Spinal cord (tissue), 10 donors: ENCODE results near the gene EPHB4. TPM values are rescaled to one million over a fixed set of nuclear protein-coding genes. Genes with fewer than 3 reads are reported as not detected.
A peak's percentile ranks its signal among the peaks of the same experiment; 100 is the strongest.

Experiments
- DNase-seq, 6 donors: peaks; one replicate each; pipeline versions ENCODE4 v3.0.0 to v3.0.0-alpha.2; 2013 to 2015; ENCODE audit warnings: low spot score in 6 of 6, low read depth in 4 of 6
- H3K27ac ChIP-seq: one replicate; pipeline ENCODE4 v1.5.1; 2013; ENCODE audit warnings: low read depth, low read length, control low read depth
- H3K27me3 ChIP-seq: one replicate; pipeline ENCODE4 v1.6.1; 2013; ENCODE audit warnings: low read length; ENCODE audit not compliant: control insufficient read depth, insufficient read depth
- H3K36me3 ChIP-seq: one replicate; pipeline ENCODE4 v1.6.1; 2013; ENCODE audit warnings: low read length; ENCODE audit not compliant: control insufficient read depth, insufficient read depth
- H3K4me1 ChIP-seq: one replicate; pipeline ENCODE4 v1.6.1; 2013; ENCODE audit warnings: low read length; ENCODE audit not compliant: control insufficient read depth, insufficient read depth
- H3K4me3 ChIP-seq: one replicate; pipeline ENCODE4 v1.5.1; 2013; ENCODE audit warnings: low read depth, low read length, control low read depth
- H3K9me3 ChIP-seq: one replicate; pipeline ENCODE4 v1.6.1; 2013; ENCODE audit warnings: low read length; ENCODE audit not compliant: control insufficient read depth, insufficient read depth
- WGBS: methylation state at CpG from one replicate; pipeline ENCODE4 v1.1.5; 2013; ENCODE audit warnings: missing lambda C conversion rate; ENCODE audit not compliant: insufficient coverage; 5-methylcytosine and 5-hydroxymethylcytosine counted together
- polyA plus RNA-seq, 2 donors: library from polyadenylated mRNA; unstranded; fragments of 120-200 nt; gene quantifications; one replicate each; pipeline ENCODE4 v1.2.1, GENCODE V29; 2013; ENCODE audit not compliant: insufficient read length in 2 of 2
- total RNA-seq, 2 donors: library from RNA; depleted of rRNA in 1 of 2; stranded (reverse); fragments of 120-200 nt in 1 of 2; fragments of >200 nt in 1 of 2; gene quantifications; one replicate each; pipeline versions ENCODE4 v1.2.3 to v1.2.4, GENCODE V29; 2013 to 2014
- donor health status: healthy.

EPHB4 gene
- total and polyA plus RNA-seq, 4 donors: 16.2 to 52.1 (median 21.2) TPM

- Histone ChIP-seq H3K4me3 (no peak overlapping the region), H3K4me1 (peaks cover 22% of the 10 kb centered on the region), H3K9me3 (no peaks in the 10 kb centered on the region), H3K27me3 (no peaks in the 10 kb centered on the region), H3K36me3 (peaks cover 3% of the 10 kb centered on the region), H3K27ac (peak overlapping the region; percentile 92)
- peak in 2 of 6 donors; percentile 24 to 48 for DNase-seq
- 18% methylated on average over 12 of the region's 17 CpGs for WGBS
Observed at GRCh38 chr7:100835903-100836811, 8.8 kb upstream of the EPHB4 start.

DNA sequence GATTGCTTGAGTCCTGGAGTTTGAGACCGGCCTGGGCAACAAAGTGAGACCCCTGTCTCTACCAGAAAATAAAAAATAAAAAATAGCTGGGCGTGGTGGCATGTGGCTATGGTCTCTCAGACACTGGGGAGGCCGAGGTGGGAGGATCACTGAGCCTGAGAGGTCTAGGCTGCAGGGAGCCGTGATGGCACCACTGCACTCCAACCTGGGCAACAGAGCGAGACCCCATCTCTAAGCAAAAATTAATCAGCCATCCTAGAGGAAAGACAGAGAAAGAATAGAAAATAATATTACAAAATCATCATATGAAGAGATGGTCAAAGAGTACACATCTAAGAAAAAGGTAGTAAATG lies 4.9 kb upstream of the EPHB4 start:
- H3K27ac ChIP-seq: no peak overlapping the region
- no peak overlapping the region for H3K4me3 ChIP-seq
- peaks cover 35% of the 10 kb centered on the region for H3K4me1 ChIP-seq
- H3K27me3 ChIP-seq: peaks cover 21% of the 10 kb centered on the region
- 100% methylated on average over 2 of the region's 5 CpGs for WGBS
- peaks cover 5% of the 10 kb centered on the region for H3K36me3 ChIP-seq
- no peak for DNase-seq
- no peaks in the 10 kb centered on the region for H3K9me3 ChIP-seq

DNA sequence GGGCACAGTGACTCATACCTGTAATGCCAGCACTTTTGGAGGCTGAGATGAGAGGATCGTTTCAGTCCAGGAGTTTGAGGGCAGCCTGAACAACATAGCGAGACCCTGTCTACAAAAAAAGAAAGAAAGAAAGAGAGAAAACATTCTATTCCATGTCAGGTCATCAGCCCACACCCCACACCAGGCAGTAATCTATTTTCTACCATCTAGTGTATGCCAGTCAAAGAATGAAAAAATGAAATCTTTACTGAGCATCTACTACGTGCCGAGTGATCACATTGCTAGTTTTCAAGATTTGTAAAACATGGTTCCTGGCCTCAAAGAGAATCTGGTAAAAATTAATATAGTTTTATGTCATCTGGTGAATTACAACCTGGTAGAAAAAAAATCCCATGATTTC lies 3.1 kb upstream of the EPHB4 start:
- Histone ChIP-seq H3K27ac (no peak overlapping the region), H3K27me3 (peaks cover 29% of the 10 kb centered on the region), H3K4me3 (no peak overlapping the region), H3K4me1 (peaks cover 33% of the 10 kb centered on the region), H3K9me3 (no peaks in the 10 kb centered on the region), H3K36me3 (peaks cover 2% of the 10 kb centered on the region)
- no peak for DNase-seq
- no CpG with 5 or more reads among the region's 4 CpGs for WGBS

DNA sequence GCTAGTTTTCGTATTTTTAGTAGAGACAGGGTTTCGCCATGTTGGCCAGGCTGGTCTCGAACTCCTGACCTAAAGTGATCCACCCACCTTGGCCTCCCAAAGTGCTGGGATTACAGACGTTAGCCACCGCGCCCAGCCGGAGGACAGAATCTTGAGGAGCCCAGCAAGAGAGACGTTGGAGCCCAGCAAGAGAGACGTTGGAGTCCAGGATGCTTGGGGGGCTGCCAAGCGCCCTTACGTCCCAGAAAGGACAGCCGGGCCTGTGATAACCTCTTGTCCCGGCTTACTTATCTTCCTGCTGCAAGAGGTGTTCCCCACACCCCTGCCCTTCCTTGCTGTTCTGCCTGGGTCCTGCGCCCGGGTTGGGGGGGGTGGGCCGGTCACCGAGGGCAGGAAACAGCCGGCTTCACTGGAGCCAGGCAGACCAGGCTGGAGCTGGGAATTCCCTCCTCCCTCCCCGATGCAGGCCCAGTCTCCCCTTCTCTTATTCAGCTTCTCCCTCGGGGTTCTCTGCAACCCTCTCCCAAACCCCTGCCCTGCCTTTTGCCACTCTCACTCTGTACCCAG lies 1.9 kb upstream of the EPHB4 start:
- no peaks in the 10 kb centered on the region for H3K9me3 ChIP-seq
- H3K4me1 ChIP-seq: peaks cover 42% of the 10 kb centered on the region
- no peak overlapping the region for H3K27ac ChIP-seq
- no peak for DNase-seq
- 66% methylated on average over 20 of the region's 20 CpGs for WGBS
- H3K27me3 ChIP-seq: peaks cover 29% of the 10 kb centered on the region
- H3K36me3 ChIP-seq: peaks cover 4% of the 10 kb centered on the region
- H3K4me3 ChIP-seq: no peak overlapping the region

GRCh38 chr7:100826514-100827329 lies 601 bp downstream of the EPHB4 start:
- Histone ChIP-seq H3K27ac (peak overlapping the region; percentile 76), H3K36me3 (peaks cover 26% of the 10 kb centered on the region), H3K27me3 (peaks cover 29% of the 10 kb centered on the region), H3K4me1 (peaks cover 42% of the 10 kb centered on the region), H3K4me3 (peak overlapping the region; percentile 76), H3K9me3 (no peaks in the 10 kb centered on the region)
- WGBS: under 1% methylated on average over 51 of the region's 71 CpGs
- DNase-seq: peak in 1 of 6 donors; percentile 41

DNA sequence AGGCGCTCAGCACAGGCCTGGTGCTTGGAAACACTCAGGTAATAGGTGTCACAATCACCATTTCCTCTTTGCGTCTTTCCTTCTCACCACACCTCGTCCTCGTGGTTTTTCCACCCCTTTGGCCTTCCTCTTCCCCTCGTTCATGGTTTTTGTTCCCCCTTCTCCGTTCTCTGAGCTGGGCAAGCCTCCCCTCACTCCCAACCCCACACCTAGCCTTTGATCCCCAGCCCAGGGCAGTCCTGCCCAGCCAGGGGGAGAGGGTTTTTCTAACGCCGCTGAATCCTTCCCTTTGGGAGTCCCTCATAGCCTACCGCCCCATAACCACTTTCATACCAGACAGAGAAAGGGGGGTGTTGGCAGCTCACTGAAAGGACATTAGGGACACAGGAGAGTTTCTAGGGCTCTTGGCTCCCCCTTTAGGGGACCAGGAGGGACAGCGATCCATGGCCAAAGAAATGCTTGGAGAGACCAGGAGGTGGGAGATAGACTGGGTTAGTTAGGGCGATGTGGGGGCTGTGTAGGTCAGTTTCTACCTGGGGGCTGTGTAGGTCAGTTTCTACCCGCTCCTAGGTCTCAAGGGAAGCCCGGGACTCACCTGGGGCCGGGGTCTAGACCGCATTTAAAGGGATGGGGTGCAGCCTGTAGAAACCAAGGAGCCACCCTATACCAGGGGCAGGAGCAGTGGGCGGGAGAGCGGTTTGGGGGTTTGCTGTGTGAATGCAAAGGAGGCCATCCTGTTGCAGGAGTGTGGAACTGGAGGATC lies 1.4 kb downstream of the EPHB4 start:
- H3K36me3 ChIP-seq: peaks cover 27% of the 10 kb centered on the region
- H3K4me1 ChIP-seq: peaks cover 42% of the 10 kb centered on the region
- H3K27me3 ChIP-seq: peaks cover 29% of the 10 kb centered on the region
- peak overlapping the region; percentile 76 for H3K27ac ChIP-seq
- H3K9me3 ChIP-seq: no peaks in the 10 kb centered on the region
- peak in 2 of 6 donors; percentile 49 to 58 for DNase-seq
- WGBS: 19% methylated on average over 14 of the region's 17 CpGs
- H3K4me3 ChIP-seq: peak overlapping the region; percentile 76

GRCh38 chr7:100825215-100825671 lies 2.1 kb downstream of the EPHB4 start:
- no peak overlapping the region for H3K27ac ChIP-seq
- DNase-seq: no peak

DNA sequence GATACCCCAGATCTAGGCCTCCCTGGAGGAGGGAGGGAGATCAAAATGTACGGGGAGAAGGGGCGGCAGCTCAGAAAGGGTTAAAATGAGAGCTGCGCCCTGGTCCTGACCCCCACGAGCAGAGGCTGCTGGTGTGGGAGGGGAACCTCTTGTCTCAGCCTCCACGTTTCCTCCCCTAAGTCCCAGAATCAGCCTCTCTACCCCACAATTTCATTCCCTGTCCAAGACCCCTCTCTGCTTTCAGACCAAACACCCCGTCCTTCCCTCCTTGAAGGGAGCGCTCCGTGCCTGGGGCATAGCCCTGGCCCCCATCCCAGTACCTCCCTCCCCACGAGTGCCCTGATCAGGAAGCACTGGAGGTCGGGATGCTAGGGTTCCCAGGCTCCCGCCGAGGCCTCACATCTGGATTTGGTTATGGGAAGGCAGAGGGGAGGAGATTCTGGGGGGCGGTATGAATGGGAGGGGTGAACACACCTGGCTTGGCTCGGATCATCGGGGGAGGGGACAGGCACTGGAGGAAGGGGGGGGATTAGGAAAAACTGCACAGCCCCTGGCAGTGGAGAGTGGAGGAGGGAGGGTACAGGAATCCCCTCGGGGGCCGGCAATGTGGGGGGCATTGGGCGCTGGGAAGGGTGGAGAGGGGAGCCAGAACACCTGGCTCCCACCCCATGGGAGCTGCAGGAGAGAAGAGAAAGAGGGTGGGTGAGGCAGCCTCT lies 2.7 kb downstream of the EPHB4 start:
- DNase-seq: no peak
- peaks cover 42% of the 10 kb centered on the region for H3K4me1 ChIP-seq
- 56% methylated on average over 12 of the region's 18 CpGs for WGBS
- H3K27me3 ChIP-seq: peaks cover 29% of the 10 kb centered on the region
- no peak overlapping the region for H3K27ac ChIP-seq
- H3K36me3 ChIP-seq: peaks cover 35% of the 10 kb centered on the region
- H3K4me3 ChIP-seq: no peak overlapping the region
- no peaks in the 10 kb centered on the region for H3K9me3 ChIP-seq

More at GRCh38 chr7:100825215-100825671, 2.1 kb downstream of the EPHB4 start:
- H3K4me1 ChIP-seq: peaks cover 42% of the 10 kb centered on the region
- H3K36me3 ChIP-seq: peaks cover 29% of the 10 kb centered on the region
- WGBS: 39% methylated on average over 14 of the region's 16 CpGs
- H3K4me3 ChIP-seq: peak overlapping the region; percentile 76
- H3K9me3 ChIP-seq: no peaks in the 10 kb centered on the region
- peaks cover 29% of the 10 kb centered on the region for H3K27me3 ChIP-seq
